ENCODE data around the gene UPF3A.
"Not testable (repeated sequence)": the region's sequence is repeated elsewhere in the genome, so short reads cannot be mapped to it uniquely, and the experiment has no call there.

DNA sequence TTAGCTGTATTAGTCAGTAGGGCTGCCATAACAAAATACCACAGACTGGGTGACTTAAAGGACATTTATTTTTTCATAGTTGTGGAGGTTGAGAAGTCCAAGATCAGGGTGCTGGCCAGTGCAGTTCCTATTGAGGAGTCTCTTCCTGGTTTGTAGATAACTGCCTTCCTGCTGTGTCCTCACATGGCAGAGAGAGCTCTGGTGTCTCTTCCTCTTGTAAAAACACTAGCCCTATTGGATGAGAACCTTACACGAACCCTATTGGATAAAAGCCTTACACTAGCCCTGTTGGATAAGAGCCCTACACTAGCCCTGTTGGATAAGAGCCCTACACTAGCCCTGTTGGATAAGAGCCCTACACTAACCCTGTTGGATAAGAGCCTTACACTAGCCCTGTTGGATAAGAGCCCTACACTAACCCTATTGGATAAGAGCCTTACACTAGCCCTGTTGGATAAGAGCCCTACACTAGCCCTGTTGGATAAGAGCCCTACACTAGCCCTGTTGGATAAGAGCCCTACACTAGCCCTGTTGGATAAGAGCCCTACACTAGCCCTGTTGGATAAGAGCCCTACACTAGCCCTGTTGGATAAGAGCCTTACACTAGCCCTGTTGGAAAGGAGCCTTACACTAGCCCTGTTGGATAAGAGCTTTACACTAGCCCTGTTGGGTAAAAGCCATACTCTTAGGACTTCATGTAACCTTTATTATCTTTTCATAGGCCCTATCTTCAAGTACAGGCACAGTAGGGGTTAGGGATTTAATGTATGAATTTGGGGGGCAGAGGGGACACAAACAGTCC, 29.6 kb upstream of the UPF3A start:
- TF ChIP-seq, protein P1, sequence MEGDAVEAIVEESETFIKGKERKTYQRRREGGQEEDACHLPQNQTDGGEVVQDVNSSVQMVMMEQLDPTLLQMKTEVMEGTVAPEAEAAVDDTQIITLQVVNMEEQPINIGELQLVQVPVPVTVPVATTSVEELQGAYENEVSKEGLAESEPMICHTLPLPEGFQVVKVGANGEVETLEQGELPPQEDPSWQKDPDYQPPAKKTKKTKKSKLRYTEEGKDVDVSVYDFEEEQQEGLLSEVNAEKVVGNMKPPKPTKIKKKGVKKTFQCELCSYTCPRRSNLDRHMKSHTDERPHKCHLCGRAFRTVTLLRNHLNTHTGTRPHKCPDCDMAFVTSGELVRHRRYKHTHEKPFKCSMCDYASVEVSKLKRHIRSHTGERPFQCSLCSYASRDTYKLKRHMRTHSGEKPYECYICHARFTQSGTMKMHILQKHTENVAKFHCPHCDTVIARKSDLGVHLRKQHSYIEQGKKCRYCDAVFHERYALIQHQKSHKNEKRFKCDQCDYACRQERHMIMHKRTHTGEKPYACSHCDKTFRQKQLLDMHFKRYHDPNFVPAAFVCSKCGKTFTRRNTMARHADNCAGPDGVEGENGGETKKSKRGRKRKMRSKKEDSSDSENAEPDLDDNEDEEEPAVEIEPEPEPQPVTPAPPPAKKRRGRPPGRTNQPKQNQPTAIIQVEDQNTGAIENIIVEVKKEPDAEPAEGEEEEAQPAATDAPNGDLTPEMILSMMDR (conservative IDR thresholded peaks at IDR 0.05; ENCODE audit: low read depth, low read length): not testable (repeated sequence)
- TF ChIP-seq MXI1 (IDR thresholded peaks at IDR 0.05; ENCODE audit: borderline replicate concordance, low read depth, low read length); POLR2A (IDR thresholded peaks at IDR 0.05; ENCODE audit: low read depth, low read length): not testable (repeated sequence)
